Stimulated activated CD8-positive, alpha-beta memory T cell treated with anti-CD3 and anti-CD28 coated beads, Interleukin-4, amount 100 ng/mL, for 1 hour (primary cell): ENCODE measurements around the gene NBDY.
A peak's percentile ranks its signal among the peaks of the same experiment; 100 is the strongest.
"Not testable (repeated sequence)": the region's sequence is repeated elsewhere in the genome, so short reads cannot be mapped to it uniquely, and the experiment has no call there.

Source experiments
- DNase-seq, 2 donors: peaks; one replicate each; pipeline ENCODE4 v3.0.0-alpha.2; 2020; ENCODE audit warnings: low read depth in 2 of 2, low spot score in 1 of 2

NBDY gene

DNA sequence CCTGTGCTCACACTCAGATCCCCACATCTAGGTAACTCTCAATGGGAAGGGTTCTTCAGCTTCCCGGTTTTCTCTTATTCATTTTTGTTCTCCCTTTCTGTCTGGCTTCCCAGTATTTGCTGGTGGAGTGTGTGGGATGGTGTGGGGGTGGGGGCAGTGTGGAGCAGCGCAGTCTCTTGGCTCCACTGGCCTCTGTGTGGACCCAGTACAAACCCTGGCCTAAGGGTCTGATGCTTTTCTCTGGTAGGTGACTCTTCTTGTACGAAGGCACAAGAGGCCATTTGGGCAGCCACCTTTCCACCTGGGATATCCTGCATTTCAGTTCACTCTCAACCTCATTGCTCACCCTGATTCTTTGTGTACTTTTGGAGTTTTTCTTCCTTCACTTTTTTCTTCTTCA, 71.3 kb downstream of the NBDY start:
- DNase-seq: no peak

- no peak for DNase-seq
These were observed 71.8 kb downstream of the NBDY start for GRCh38 chrX:56800801-56801200.

DNA sequence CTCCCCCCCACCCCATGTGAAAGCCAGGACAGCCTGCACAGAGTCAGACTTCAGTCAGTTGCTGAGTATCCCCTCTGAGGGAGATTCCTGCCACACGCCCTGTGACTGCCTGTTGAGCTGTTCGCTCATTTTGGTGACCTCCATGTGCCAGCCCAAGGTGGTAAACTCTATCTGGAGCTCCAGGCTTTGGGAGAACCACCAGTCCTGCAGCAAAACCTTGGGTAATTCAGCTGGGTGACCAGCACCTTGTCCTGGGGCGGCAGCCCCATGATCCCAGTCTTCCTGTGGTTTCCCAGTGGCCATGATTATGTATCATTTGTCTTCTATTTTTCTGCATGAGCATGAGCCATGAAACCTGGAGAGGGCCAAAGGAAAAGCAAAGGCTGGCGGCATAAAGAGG, 73.4 kb downstream of the NBDY start:
- no peak for DNase-seq

DNA sequence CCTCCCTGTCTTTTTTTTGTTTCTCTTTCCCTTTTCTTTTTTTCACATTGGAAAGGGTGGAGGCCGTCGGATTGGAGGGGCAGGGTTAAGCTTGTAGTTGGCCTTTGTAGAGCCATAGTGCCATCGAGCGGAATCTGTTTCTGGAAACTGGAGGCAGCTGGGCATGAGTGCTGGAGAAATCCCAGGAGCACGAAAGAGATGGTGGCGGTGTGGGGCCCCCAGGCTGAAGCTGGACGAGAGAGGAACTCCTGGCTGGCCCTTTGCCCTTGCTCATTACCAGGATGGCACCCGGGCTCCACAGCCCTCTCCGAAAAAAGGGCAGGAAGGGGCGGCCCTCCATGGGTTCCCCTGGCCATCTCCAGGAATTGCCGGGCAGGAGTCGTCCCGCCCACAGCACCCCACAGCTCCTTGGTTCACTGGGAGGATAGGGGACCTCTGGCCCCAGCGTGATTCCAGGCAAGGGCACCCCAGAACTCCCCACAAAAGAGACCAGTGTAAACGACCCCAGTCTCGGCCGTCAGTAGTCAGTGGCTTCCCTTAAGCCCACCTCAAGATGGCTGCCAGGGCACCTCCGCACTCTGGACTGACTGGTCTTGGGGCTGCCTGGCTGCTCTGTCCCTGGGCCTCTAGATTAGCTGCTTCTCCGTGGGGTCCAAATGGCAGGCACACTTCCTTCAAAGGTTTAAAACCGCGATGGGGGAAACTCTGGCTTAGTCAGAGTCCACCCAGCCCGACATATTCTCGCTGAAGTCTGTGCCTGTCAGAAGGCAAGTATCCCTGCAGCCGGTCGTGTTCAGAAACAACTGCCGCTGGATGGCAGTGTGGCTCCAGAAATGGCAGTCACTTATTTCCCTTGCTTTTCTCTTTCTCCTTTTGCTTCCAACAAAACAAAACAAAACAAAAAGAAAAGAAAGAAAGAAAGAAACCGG, 74.1 kb downstream of the NBDY start:
- DNase-seq: peak in 1 of 2 donors; percentile 44

- no peak for DNase-seq
These were observed 75.0 kb downstream of the NBDY start for GRCh38 chrX:56803850-56804681.

DNA sequence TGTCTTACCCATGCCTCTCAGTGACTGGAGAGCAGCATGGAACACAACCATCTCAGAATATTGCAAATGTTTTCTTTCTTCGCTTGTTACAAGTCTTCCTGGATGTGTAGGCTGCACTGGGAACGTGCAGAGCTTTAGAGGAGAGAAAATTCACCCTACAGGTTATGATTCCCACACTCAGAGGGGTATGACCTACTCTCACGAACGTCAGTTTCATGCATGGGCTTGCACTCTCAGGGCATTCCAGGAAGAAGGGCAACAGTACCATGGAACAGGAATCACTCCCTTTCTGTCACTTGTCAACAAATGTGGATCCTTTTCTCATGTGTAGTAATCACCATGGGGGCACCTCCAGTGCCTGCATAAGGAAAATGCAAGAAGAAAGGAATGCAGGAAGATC, 75.8 kb downstream of the NBDY start:
- DNase-seq: no peak

- no peak for DNase-seq
These were observed 76.4 kb downstream of the NBDY start for GRCh38 chrX:56805399-56805798.

DNA sequence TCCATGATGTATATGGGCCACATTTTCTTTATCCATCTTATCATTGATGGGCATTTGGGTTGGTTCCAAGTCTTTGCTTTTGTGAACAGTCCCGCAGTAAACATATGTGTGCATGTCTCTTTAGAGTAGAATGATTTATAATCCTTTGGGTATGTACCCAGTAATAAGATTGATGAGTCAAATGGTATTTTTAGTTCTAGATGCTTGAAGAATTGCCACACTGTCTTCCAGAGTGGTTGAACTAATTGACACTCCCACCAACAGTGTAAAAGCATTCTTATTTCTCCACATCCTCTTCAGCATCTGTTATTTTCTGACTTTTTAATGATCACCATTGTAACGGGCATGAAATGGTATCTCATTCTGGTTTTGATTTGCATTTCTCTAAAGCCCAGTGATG, 77.1 kb downstream of the NBDY start:
- not testable (repeated sequence) for DNase-seq

- no peak for DNase-seq
These were observed 82.6 kb downstream of the NBDY start for GRCh38 chrX:56811599-56811998.

DNA sequence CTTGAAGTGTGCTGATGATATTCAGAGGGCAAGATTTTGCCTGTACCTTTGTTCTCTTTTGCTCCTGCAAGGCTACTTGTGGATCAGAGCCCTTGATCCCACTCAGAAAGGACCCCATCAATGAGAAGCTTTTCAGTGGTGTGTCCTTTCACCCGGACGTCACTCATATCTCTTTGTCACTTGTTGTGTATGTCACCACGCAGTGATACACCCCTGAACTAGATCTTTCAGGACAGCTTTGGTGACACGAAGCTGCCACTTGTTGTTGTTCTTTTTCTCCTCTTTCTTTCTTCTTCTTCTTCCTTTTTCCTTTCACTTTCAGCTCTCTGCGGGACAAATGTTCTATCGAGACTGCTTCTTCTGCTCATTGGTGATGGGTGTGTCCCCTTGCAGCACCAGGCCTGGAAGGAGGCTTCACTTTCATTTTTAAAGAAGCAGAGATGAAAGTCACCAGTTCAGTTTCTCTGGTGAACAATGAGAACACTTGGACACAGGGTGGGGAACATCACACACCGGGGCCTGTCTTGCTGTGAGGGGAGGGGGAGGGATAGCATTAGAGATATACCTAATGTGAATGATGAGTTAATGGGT, 83.6 kb downstream of the NBDY start:
- DNase-seq: no peak

GRCh38 chrX:56813318-56813837, 84.3 kb downstream of the NBDY start:
- DNase-seq: peak in 1 of 2 donors; percentile 16

GRCh38 chrX:56817179-56817578, 88.1 kb downstream of the NBDY start:
- DNase-seq: no peak

- no peak for DNase-seq
These were observed 97.0 kb downstream of the NBDY start for GRCh38 chrX:56826020-56826419.

GRCh38 chrX:56833626-56834025, 104.6 kb downstream of the NBDY start:
- no peak for DNase-seq

GRCh38 chrX:56853436-56853835, 124.4 kb downstream of the NBDY start:
- no peak for DNase-seq

DNA sequence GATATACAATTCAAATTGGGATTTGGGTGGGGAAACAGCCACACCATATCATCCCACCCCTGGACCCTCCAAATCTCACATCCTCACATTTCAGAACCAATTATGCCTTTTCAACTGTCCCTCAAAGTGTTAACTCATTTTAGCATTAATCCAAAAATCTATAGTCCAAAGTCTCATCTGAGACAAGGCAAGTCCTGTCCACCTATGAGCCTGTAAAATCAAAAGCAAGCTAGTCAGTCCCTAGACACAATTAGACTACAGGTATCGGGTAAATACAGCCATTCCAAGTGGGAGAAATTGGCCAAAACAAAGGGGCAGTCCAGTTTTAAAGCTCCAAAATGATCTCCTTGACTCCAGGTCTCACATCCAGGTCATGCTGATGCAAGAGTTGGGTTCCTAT, 128.0 kb downstream of the NBDY start:
- no peak for DNase-seq

DNA sequence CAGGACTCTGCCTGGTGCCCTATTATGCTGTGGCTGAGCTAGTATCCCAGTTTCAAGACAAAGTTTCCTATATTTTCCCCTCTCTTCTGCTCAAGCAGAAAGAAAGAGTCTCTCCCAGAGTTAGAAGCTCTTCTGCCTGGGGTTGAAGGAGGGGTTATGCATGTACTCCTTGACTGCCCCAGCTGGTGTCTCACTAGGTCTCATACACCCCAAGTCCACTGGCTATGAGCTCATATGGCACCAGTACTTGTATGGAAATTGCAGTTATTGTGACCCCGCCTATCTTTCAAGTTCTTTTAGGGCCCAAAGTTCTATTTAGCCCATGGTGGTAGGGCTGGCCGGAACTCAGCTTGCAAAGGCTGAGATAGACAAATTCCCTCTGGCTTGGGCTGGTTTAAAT, 131.8 kb downstream of the NBDY start:
- DNase-seq: no peak
